A549 (cell line): ENCODE results near the gene NPM1. TPM values are rescaled to one million over a fixed set of nuclear protein-coding genes. Genes with fewer than 3 reads are reported as not detected.

ENCODE experiments used
- ATAC-seq, 2 experiments: fragments of 200-7000 bp in 1 of 2; fragments of >200 bp in 1 of 2; cut with Nextera tagmentation in 1 of 2; cut with Tn5 transposase in 1 of 2; 3 replicates each; pipeline versions ENCODE4 v1.8.0 to v1.9.1; 2018 to 2020; ENCODE audit warnings: mild to moderate bottlenecking in 1 of 2, moderate library complexity in 1 of 2
- CTCF ChIA-PET: fragments of 300-600 bp; sonication (Branson Sonifier 250); formaldehyde crosslinking; extraction: SDS; loops from one replicate; lab custom pipeline; 2021; ENCODE audit warnings: antibody characterized with exemption, inconsistent platforms; lab: Yijun Ruan, JAX
- POLR2A ChIA-PET: fragments of 350-600 bp; formaldehyde crosslinking; extraction: SDS; loops from one replicate; lab custom pipeline; 2021; ENCODE audit warnings: antibody characterized with exemption, inconsistent platforms; lab: Yijun Ruan, JAX
- DNase-seq, 2 experiments: peaks; one replicate each; pipeline versions ENCODE4 v3.0.0 to v3.0.0-alpha.2; 2011 to 2016; ENCODE audit warnings: low read depth in 1 of 2, low spot score in 1 of 2
- FAIRE-seq: peaks from 2 replicates; lab custom pipeline; 2011; peaks lifted over from hg19 to GRCh38; lab: Jason Lieb, UNC
- H3K27ac ChIP-seq, 2 experiments: fragments of >200 bp; sonication (Bioruptor Twin); formaldehyde crosslinking; 3 replicates each; pipeline ENCODE4 v1.5.1; 2016 to 2017
- H3K4me1 ChIP-seq: fragments of >200 bp; sonication (Bioruptor Twin); formaldehyde crosslinking; 3 replicates; pipeline ENCODE4 v1.6.1; 2016
- H3K4me2 ChIP-seq: fragments of >200 bp; sonication (Bioruptor Twin); formaldehyde crosslinking; 3 replicates; pipeline ENCODE4 v1.6.1; 2016
- H3K4me3 ChIP-seq: fragments of >200 bp; sonication (Bioruptor Twin); formaldehyde crosslinking; 3 replicates; pipeline ENCODE4 v1.5.1; 2016
- H3K9me3 ChIP-seq: fragments of >200 bp; sonication (Bioruptor Twin); formaldehyde crosslinking; 3 replicates; pipeline ENCODE4 v1.6.1; 2016
- BCL3 ChIP-seq: fragments of >200 bp; sonication (Bioruptor Twin); formaldehyde crosslinking; IDR thresholded peaks from 3 replicates; pipeline ENCODE4 v1.6.1; 2016
- BHLHE40 ChIP-seq: IDR thresholded peaks from 2 replicates; pipeline ENCODE4 v1.6.1; 2012; ENCODE audit warnings: low read depth, low read length, inconsistent platforms
- CHD4 ChIP-seq: fragments of 200-600 bp; sonication (generic); IDR thresholded peaks from 2 replicates; pipeline ENCODE4 v1.6.1; 2016; ENCODE audit warnings: antibody characterized with exemption, mild to moderate bottlenecking, borderline replicate concordance
- CTCF ChIP-seq: fragments of >200 bp; sonication (Bioruptor Twin); formaldehyde crosslinking; IDR thresholded peaks from 3 replicates; pipeline ENCODE4 v1.5.1; 2016
- E2F6 ChIP-seq: IDR thresholded peaks from 2 replicates; pipeline ENCODE4 v1.6.1; 2012; ENCODE audit warnings: low read depth, borderline replicate concordance
- EHF ChIP-seq: fragments of 250-450 bp; sonication (Bioruptor Pico); IDR thresholded peaks from 2 replicates; pipeline ENCODE4 v1.5.0; 2020; ENCODE audit warnings: mild to moderate bottlenecking
- EP300 ChIP-seq, 2 experiments: fragments of >200 bp; sonication (Bioruptor Twin); formaldehyde crosslinking; IDR thresholded peaks; 2 replicates in 1 of 2; 3 replicates in 1 of 2; pipeline ENCODE4 v1.6.1; 2016 to 2017
- ESRRA ChIP-seq: fragments of 150-350 bp; IDR thresholded peaks from 2 replicates; pipeline ENCODE4 v1.6.1; 2014; ENCODE audit warnings: mild to moderate bottlenecking, low read length, borderline replicate concordance
- FOSB ChIP-seq: fragments of 250-450 bp; sonication (Bioruptor Pico); IDR thresholded peaks from 2 replicates; pipeline ENCODE4 v1.5.0; 2020; ENCODE audit warnings: mild to moderate bottlenecking, moderate library complexity
- HDAC2 ChIP-seq: fragments of 200-600 bp; sonication (generic); IDR thresholded peaks from 2 replicates; pipeline ENCODE4 v1.6.1; 2016
- HOXB13 ChIP-seq: fragments of 250-450 bp; sonication (Bioruptor Pico); IDR thresholded peaks from 2 replicates; pipeline ENCODE4 v1.5.0; 2020; ENCODE audit warnings: low read depth, mild to moderate bottlenecking, moderate library complexity
- MAFK ChIP-seq: fragments of 450-650 bp; IDR thresholded peaks from 2 replicates; pipeline ENCODE4 v1.6.1; 2014; ENCODE audit not compliant: partially characterized antibody
- MAX ChIP-seq: IDR thresholded peaks from 2 replicates; pipeline ENCODE4 v1.6.1; 2012
- MAZ ChIP-seq: fragments of 150-350 bp; IDR thresholded peaks from 2 replicates; pipeline ENCODE4 v1.6.1; 2014; ENCODE audit warnings: antibody characterized with exemption, low read depth, low read length, borderline replicate concordance
- MYC ChIP-seq: IDR thresholded peaks from 2 replicates; pipeline ENCODE4 v1.6.1; 2012; ENCODE audit warnings: mild to moderate bottlenecking, inconsistent platforms, low read length, improper control_type of control experiment, borderline replicate concordance
- NFE2L2 ChIP-seq: fragments of 150-350 bp; conservative IDR thresholded peaks from 2 replicates; pipeline ENCODE4 v1.6.1; 2014; ENCODE audit warnings: low read length
- NPAS2 ChIP-seq: fragments of 250-450 bp; sonication (Bioruptor Pico); IDR thresholded peaks from 2 replicates; pipeline ENCODE4 v1.8.0; 2022; ENCODE audit warnings: mild to moderate bottlenecking, moderate library complexity, borderline replicate concordance
- NR3C1 ChIP-seq: fragments of >200 bp; sonication (Bioruptor Twin); formaldehyde crosslinking; IDR thresholded peaks from 3 replicates; pipeline ENCODE4 v1.6.1; 2017
- RCOR1 ChIP-seq: fragments of 150-350 bp; IDR thresholded peaks from 2 replicates; pipeline ENCODE4 v1.6.1; 2014; ENCODE audit warnings: antibody characterized with exemption, low read length, low read depth
- REST ChIP-seq: fragments of 200-600 bp; sonication (generic); IDR thresholded peaks from 2 replicates; pipeline ENCODE4 v1.6.1; 2016; ENCODE audit warnings: antibody characterized with exemption, mild to moderate bottlenecking, moderate library complexity
- SMC3 ChIP-seq: fragments of >200 bp; sonication (Bioruptor Twin); formaldehyde crosslinking; IDR thresholded peaks from 3 replicates; pipeline ENCODE4 v1.6.1; 2018; ENCODE audit warnings: inconsistent platforms
- SREBF2 ChIP-seq: fragments of 450-650 bp; IDR thresholded peaks from 2 replicates; pipeline ENCODE4 v1.6.1; 2014; ENCODE audit warnings: mild to moderate bottlenecking, moderate library complexity
- ZFP36 ChIP-seq: fragments of 450-650 bp; IDR thresholded peaks from 2 replicates; pipeline ENCODE4 v1.6.1; 2014; ENCODE audit warnings: borderline replicate concordance; ENCODE audit not compliant: partially characterized antibody
- ZNF302 ChIP-seq: fragments of 250-450 bp; sonication (Bioruptor Pico); IDR thresholded peaks from 2 replicates; pipeline ENCODE4 v1.9.0; 2021; ENCODE audit warnings: inconsistent platforms, mild to moderate bottlenecking, moderate library complexity
- WGBS: methylation state at CpG from one replicate; pipeline ENCODE4 v1.1.6; 2017; ENCODE audit errors: missing lambda C conversion rate; 5-methylcytosine and 5-hydroxymethylcytosine counted together
- polyA plus RNA-seq, 4 experiments: library from polyadenylated mRNA; depleted of rRNA in 3 of 4; stranded (reverse); fragments of >200 nt; fragmentation: RNase III in 1 of 4; extraction: RNeasy Plus Mini Kit Qiagen cat#74134 plus additional on column Dnase treatment in 1 of 4; gene quantifications; 2 replicates in 3 of 4; 3 replicates in 1 of 4; pipeline ENCODE4 v1.2.3, GENCODE V29; 2011 to 2017
- TF ChIP-seq, protein P1 (sequence below): fragments of 250-450 bp; sonication (Bioruptor Pico); IDR thresholded peaks from 2 replicates; pipeline ENCODE4 v1.5.0; 2020; ENCODE audit warnings: low read depth, mild to moderate bottlenecking, moderate library complexity

NPM1 gene
- polyA plus RNA-seq, 2 of the 4 experiments (the other 2 are of a cell fraction): 3,380 to 5,196 TPM

- ATAC-seq: no peak
- no peak for TF ChIP-seq CHD4
- TF ChIP-seq MYC: no peak
- no peak for TF ChIP-seq E2F6
- no peak for TF ChIP-seq FOSB (CRISPR knock-in tag)
- no peak for TF ChIP-seq ZFP36
- no peak for TF ChIP-seq NFE2L2
- no peak for TF ChIP-seq NPAS2
- no peak for TF ChIP-seq MAZ
- no peak for TF ChIP-seq HOXB13
- no peak for TF ChIP-seq RCOR1
- TF ChIP-seq SREBF2: no peak
- TF ChIP-seq HDAC2: no peak
- Histone ChIP-seq H3K4me3 (no peak overlapping the region), H3K27ac (no peak overlapping the region), H3K9me3 (no peaks in the 10 kb centered on the region), H3K4me1 (no peaks in the 10 kb centered on the region), H3K4me2 (no peak overlapping the region)
- POLR2A ChIA-PET: no interaction called here
- no peak for FAIRE-seq
- CTCF ChIA-PET: interaction anchor here (0.9 to 1.4 kb wide), 3 partner anchors 13 to 26 kb away, joined by 3 read pairs; no protein-coding TSS in a partner anchor
- 85% methylated on average over 12 of the region's 20 CpGs for WGBS
- DNase-seq: no peak
Observed at GRCh38 chr5:171435908-171436307, 48.3 kb downstream of the NPM1 start.

DNA sequence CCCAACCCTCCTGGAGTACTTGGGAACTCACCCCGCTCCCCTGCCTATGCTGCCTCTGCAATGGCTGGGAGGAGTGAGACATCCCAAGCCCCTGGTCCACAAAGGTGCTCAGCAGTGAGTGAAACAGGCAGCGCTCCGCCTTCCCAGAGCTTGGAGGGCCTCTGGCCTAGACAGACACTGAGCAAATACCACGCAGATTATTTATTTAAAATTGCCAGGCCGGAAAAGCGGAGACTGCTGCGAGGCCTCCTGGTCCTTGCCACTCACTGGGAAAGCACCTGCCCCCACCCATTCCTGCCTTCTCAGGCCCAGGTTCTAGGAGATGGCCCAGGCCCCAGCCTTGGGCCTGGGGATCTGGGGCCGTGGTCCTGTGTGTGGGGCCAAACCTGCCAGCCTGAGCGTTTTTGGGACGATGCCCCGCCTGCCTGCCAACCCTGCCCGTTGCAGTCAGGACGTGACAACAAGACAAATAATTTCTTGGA, 49.2 kb downstream of the NPM1 start:
- WGBS: 82% methylated on average over 13 of the region's 13 CpGs
- no peaks in the 10 kb centered on the region for H3K9me3 ChIP-seq
- TF ChIP-seq SMC3 (no peak), MAFK (no peak), CHD4 (no peak), ESRRA (no peak), BCL3 (no peak), HDAC2 (no peak), EHF (no peak), NR3C1 (no peak), BHLHE40 (no peak), MAX (no peak), CTCF (no peak), REST (no peak), EP300 (IDR thresholded peaks at IDR 0.05) (no peak), ZNF302 (no peak), MAZ (no peak), NPAS2 (no peak)
- TF ChIP-seq, protein P1, sequence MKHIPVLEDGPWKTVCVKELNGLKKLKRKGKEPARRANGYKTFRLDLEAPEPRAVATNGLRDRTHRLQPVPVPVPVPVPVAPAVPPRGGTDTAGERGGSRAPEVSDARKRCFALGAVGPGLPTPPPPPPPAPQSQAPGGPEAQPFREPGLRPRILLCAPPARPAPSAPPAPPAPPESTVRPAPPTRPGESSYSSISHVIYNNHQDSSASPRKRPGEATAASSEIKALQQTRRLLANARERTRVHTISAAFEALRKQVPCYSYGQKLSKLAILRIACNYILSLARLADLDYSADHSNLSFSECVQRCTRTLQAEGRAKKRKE (CRISPR knock-in tag): no peak
- ChIA-PET POLR2A (no interaction called here), CTCF (interaction anchor here (1.1 to 1.2 kb wide), 2 partner anchors 10 to 15 kb away, joined by 3 to 5 read pairs; no protein-coding TSS in a partner anchor)
- ATAC-seq (no peak; a peak in 1 of 6 replicates), FAIRE-seq (no peak), DNase-seq (no peak)
- no peak overlapping the region for H3K4me3 ChIP-seq
- no peaks in the 10 kb centered on the region for H3K4me1 ChIP-seq
- H3K4me2 ChIP-seq: no peak overlapping the region
- H3K27ac ChIP-seq: no peak overlapping the region
